OCI-LY7 (cell line): ENCODE measurements around the gene SUSD5. TPM values are rescaled to one million over a fixed set of nuclear protein-coding genes. Genes with fewer than 3 reads are reported as not detected.

Experiments used
- BruUV-seq: library from RNA; stranded (reverse); fragments of 400-500 nt; replicated peaks from 2 replicates; lab custom pipeline; 2021; lab: Mats Ljungman, UMichigan
- CTCF ChIA-PET: fragments of 300-600 bp; sonication (Branson Sonifier 250); formaldehyde crosslinking; loops from one replicate; lab custom pipeline; 2022; ENCODE audit warnings: antibody characterized with exemption; ENCODE audit not compliant: unreplicated experiment; lab: Charles Lee
- POLR2A ChIA-PET: fragments of 300-600 bp; sonication (Branson Sonifier 250); formaldehyde crosslinking; loops from one replicate; lab custom pipeline; 2022; ENCODE audit warnings: antibody characterized with exemption; lab: Charles Lee
- DNase-seq: peaks from one replicate; pipeline ENCODE4 v3.0.0-alpha.2; 2015; ENCODE audit warnings: low spot score
- H2AFZ ChIP-seq: fragments of 200-600 bp; sonication (generic), shearing (Covaris generic); 2 replicates; pipeline ENCODE4 v1.6.1; 2014; ENCODE audit warnings: mild to moderate bottlenecking, antibody characterized with exemption, low read length, moderate library complexity
- H3K27ac ChIP-seq: fragments of 200-600 bp; sonication (generic); 2 replicates; pipeline ENCODE4 v1.5.1; 2014; ENCODE audit warnings: mixed run types, low read depth, mild to moderate bottlenecking, moderate library complexity, low read length, inconsistent platforms; ENCODE audit not compliant: poor library complexity, severe bottlenecking
- H3K36me3 ChIP-seq: fragments of 200-600 bp; sonication (generic); 2 replicates; pipeline ENCODE4 v1.6.1; 2014; ENCODE audit warnings: mild to moderate bottlenecking, antibody characterized with exemption, low read length, moderate library complexity, mixed read lengths; ENCODE audit not compliant: insufficient read depth
- H3K4me1 ChIP-seq: fragments of 200-600 bp; sonication (generic); 2 replicates; pipeline ENCODE4 v1.5.1; 2014; ENCODE audit warnings: mild to moderate bottlenecking, low read length; ENCODE audit not compliant: insufficient read depth, poor library complexity, severe bottlenecking
- H3K4me2 ChIP-seq: fragments of 200-600 bp; sonication (generic); 2 replicates; pipeline ENCODE4 v1.6.1; 2014; ENCODE audit warnings: mild to moderate bottlenecking, low read length
- H3K4me3 ChIP-seq: fragments of 200-600 bp; sonication (generic); 2 replicates; pipeline ENCODE4 v1.5.1; 2014; ENCODE audit warnings: mild to moderate bottlenecking, low read depth, low read length; ENCODE audit not compliant: poor library complexity, severe bottlenecking
- H3K79me2 ChIP-seq: fragments of 200-600 bp; sonication (generic); 2 replicates; pipeline ENCODE4 v1.6.1; 2016; ENCODE audit warnings: low read depth, mild to moderate bottlenecking, low read length, moderate library complexity, mixed read lengths; ENCODE audit not compliant: insufficient read depth
- H3K9me2 ChIP-seq: fragments of 200-600 bp; sonication (generic); 2 replicates; pipeline ENCODE4 v1.6.1; 2016; ENCODE audit warnings: mild to moderate bottlenecking, low read length, mixed read lengths; ENCODE audit not compliant: insufficient read depth
- H3K9me3 ChIP-seq: fragments of 200-600 bp; sonication (generic); 2 replicates; pipeline ENCODE4 v1.6.1; 2014; ENCODE audit warnings: mild to moderate bottlenecking, mixed run types, low read length, mixed read lengths
- H4K20me1 ChIP-seq: fragments of 200-600 bp; sonication (generic); 2 replicates; pipeline ENCODE4 v1.6.1; 2014; ENCODE audit warnings: mild to moderate bottlenecking, antibody characterized with exemption, low read length, moderate library complexity, mixed read lengths; ENCODE audit not compliant: insufficient read depth
- EZH2phosphoT487 ChIP-seq: fragments of 200-600 bp; sonication (generic); IDR thresholded peaks from 2 replicates; pipeline ENCODE4 v1.6.1; 2018; ENCODE audit warnings: low read depth, borderline replicate concordance, mild to moderate bottlenecking, mixed run types, antibody characterized with exemption, low read length, moderate library complexity, mixed read lengths
- intact Hi-C: fragments of 100-400 bp; cut with micrococcal nuclease; formaldehyde crosslinking; loops from one replicate; pipeline ENCODE4 v1.10.0; 2022; ENCODE audit not compliant: unreplicated experiment
- total RNA-seq, 2 experiments: library from RNA; depleted of rRNA in 1 of 2; stranded (reverse); fragments of >200 nt in 1 of 2; shearing (Covaris generic) in 1 of 2; gene quantifications; 2 replicates each; pipeline ENCODE4 v1.2.3, GENCODE V29; 2014 to 2022
- TF ChIP-seq, protein P1 (sequence below): fragments of 200-600 bp; sonication (generic); conservative IDR thresholded peaks from 2 replicates; pipeline ENCODE4 v1.5.1; 2014; ENCODE audit warnings: mild to moderate bottlenecking, antibody characterized with exemption, low read length, moderate library complexity, mixed read lengths

SUSD5 gene
- total RNA-seq, 2 experiments from 2014 or later = not detected

DNA sequence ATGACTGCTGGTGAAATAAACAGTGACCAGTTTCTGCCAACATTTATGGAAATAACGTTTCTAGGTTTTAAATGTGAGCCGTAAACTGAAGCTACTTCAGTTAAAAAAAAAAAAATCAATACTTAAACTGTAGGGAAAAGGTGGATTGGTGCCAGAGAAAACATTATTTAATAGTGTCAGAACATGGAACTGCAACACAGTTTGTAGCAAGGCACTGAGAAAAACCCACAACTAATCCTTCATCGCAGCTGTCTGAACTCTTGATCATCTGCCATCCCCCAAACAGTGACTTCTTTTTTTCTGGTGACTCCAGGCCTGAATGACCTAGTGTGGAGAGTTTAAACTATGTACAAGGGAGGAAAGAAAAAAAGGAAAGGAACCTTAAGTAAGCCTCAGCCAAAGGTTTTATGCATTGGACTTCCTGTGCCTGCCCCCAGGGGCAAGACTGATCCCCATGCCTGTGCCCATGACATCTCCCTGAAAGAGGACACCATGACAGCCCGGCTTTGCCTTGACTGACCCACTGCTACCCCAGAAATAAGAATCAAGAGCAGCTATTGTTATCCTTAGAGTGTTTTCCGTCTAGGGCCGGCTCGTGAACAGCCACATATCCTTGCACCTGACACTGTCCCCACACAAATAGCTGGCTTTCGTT, 71.7 kb downstream of the SUSD5 start:
- no peak overlapping the region for H3K4me3 ChIP-seq
- DNase-seq = no peak
- POLR2A ChIA-PET = interaction anchor here (0.5 to 0.7 kb wide), 3 partner anchors 36 to 422 kb away, joined by 3 to 4 read pairs (median 4); no protein-coding TSS in a partner anchor
- H3K9me2 ChIP-seq = no peaks in the 10 kb centered on the region
- intact Hi-C loops = no loop called here
- H2AFZ ChIP-seq = no peak overlapping the region
- H3K79me2 ChIP-seq = no peaks in the 10 kb centered on the region
- H3K4me1 ChIP-seq = no peaks in the 10 kb centered on the region
- no peaks in the 10 kb centered on the region for H3K9me3 ChIP-seq
- CTCF ChIA-PET = no interaction called here
- H4K20me1 ChIP-seq = no peaks in the 10 kb centered on the region
- H3K4me2 ChIP-seq = no peak overlapping the region
- TF ChIP-seq EZH2phosphoT487 = no peak
- TF ChIP-seq, protein P1, sequence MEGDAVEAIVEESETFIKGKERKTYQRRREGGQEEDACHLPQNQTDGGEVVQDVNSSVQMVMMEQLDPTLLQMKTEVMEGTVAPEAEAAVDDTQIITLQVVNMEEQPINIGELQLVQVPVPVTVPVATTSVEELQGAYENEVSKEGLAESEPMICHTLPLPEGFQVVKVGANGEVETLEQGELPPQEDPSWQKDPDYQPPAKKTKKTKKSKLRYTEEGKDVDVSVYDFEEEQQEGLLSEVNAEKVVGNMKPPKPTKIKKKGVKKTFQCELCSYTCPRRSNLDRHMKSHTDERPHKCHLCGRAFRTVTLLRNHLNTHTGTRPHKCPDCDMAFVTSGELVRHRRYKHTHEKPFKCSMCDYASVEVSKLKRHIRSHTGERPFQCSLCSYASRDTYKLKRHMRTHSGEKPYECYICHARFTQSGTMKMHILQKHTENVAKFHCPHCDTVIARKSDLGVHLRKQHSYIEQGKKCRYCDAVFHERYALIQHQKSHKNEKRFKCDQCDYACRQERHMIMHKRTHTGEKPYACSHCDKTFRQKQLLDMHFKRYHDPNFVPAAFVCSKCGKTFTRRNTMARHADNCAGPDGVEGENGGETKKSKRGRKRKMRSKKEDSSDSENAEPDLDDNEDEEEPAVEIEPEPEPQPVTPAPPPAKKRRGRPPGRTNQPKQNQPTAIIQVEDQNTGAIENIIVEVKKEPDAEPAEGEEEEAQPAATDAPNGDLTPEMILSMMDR = no peak
- BruUV-seq = no TSS peak
- H3K27ac ChIP-seq = no peak overlapping the region
- H3K36me3 ChIP-seq = peaks cover 13% of the 10 kb centered on the region; the same call in 1 of the 2 replicates

DNA sequence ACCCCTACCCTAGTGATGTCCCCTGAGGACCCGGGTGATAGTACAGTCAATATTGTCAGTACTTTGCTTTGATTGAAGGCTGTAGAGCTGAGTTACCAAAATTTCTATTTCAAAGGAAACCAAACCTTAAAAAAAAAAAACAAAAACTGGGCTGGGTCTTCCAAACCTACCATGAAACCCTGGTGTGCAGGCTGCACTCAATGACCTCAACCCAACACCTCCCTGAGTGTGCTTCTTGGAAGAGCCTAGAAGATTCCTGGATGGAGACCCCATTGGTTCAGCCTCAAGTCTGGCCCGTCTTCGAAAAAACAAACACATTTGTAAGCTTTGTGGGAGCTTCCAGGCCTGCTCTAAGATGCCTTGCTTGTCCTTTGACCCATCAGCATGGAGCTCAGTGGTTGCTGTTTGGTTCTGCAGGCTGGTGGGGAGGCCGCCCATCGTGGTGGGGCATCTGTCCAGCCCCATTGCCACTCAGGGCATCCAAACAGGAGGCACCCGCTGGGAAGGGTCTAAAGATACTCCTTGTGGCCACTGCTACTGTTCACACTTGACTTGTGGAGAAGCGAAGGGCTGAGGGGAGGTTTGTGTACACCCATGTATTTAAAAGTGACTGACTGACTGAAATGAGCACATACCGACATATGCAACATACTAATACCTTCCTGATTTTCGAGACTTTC, 72.6 kb downstream of the SUSD5 start:
- TF ChIP-seq EZH2phosphoT487 = no peak
- TF ChIP-seq, protein P1 = no peak
- POLR2A ChIA-PET = interaction anchor here (0.6 to 0.7 kb wide), 2 partner anchors 89 to 351 kb away, joined by 3 to 4 read pairs; no protein-coding TSS in a partner anchor
- Histone ChIP-seq H3K36me3 (peaks cover 13% of the 10 kb centered on the region; the same call in 1 of the 2 replicates), H4K20me1 (no peaks in the 10 kb centered on the region), H3K27ac (no peak overlapping the region), H3K4me3 (no peak overlapping the region), H3K9me2 (no peaks in the 10 kb centered on the region), H3K9me3 (no peaks in the 10 kb centered on the region), H3K4me2 (no peak overlapping the region), H2AFZ (no peak overlapping the region), H3K79me2 (no peaks in the 10 kb centered on the region), H3K4me1 (no peaks in the 10 kb centered on the region)
- CTCF ChIA-PET = no interaction called here
- intact Hi-C loops = no loop called here
- no TSS peak for BruUV-seq
- no peak for DNase-seq
